GM19438 (cell line): ENCODE results near the gene CETP.
"Not testable (repeated sequence)": the region's sequence is repeated elsewhere in the genome, so short reads cannot be mapped to it uniquely, and the experiment has no call there.

Source experiments
- ATAC-seq: cut with Tn5 transposase; IDR thresholded peaks from one replicate; pipeline ENCODE4 v1.9.1; 2021; ENCODE audit warnings: low read depth; ENCODE audit not compliant: unreplicated experiment

CETP gene

GRCh38 chr16:56994311-56994710 is 32.6 kb downstream of the CETP start:
- no peak for ATAC-seq

DNA sequence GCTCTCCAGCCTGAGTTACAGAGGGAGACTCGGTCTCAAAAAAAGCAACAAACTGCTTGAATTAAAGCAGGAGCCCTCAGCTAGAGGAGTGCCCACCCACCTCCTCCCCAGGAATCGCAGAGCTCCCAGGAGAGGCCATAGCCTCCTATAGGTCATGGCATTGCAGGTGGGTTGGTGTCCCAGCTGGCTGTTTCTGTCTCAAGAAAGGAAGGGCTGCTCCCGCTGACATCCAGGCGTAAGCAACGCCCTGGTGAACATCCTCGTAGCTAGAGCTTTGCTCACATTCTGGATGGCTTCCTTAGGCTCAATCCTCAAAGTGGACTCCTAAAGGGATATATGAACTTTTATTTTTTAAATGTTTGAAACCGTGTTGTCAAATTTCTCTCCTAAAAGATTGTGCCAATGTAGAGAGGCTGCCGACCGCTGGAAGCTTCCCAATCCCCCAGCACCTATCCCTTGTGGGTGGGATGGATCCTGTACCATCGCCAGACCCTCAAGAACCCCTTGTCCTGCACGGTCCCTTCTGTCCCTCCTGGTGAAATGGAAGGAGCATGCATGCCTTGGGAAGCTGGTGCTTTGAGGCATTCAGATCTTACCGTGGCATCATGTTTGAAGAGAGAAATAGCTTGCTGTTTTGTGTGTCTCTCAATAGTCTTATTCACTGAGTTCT is 33.5 kb downstream of the CETP start:
- ATAC-seq, result no peak

- ATAC-seq, result no peak
Observed at GRCh38 chr16:56997264-56997663, 35.5 kb downstream of the CETP start.

- ATAC-seq, result no peak
Observed at GRCh38 chr16:56997931-56998330, 36.2 kb downstream of the CETP start.

- ATAC-seq, result no peak
Observed at GRCh38 chr16:56998352-56998751, 36.6 kb downstream of the CETP start.

- no peak for ATAC-seq
Observed at GRCh38 chr16:56998861-56999260, 37.1 kb downstream of the CETP start.

GRCh38 chr16:56999409-57000270 is 37.9 kb downstream of the CETP start:
- ATAC-seq, result peak; percentile 30

DNA sequence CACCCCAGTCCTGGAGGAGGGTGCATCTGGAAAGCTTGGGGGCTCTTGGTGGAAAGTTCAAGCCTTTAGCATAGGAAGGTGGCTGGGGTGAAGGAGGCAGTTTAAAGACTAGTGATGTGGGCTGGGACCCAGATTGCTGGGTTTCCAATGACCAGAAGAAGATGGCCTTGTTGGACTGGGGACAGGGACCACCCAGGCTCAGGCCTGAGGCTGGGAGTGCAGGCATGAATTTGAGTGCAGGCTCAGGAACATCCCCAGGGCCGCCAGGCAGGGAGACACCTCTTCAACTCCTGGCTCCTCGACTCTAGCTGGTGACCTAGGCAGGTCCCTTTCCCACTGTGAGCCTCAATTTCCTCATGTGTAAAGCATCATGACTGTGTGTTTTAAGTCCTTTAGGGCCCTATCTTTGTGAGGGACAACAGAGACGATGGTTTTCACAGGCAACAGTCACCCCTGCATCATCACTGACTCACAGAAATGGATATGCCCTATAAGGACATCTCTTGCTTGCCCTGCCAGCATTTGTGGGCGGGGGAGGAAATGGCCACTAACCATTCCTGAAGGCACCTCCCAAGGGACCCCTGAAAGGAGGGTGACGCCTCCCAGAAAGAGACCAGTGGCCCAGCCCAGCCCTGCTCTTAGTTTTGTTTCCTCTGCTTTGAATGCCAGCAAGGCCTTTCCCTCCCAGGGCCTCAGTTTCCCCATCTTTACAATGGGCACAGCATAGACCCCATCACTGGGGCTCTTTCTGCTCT is 38.7 kb downstream of the CETP start:
- peak; percentile 51 for ATAC-seq

DNA sequence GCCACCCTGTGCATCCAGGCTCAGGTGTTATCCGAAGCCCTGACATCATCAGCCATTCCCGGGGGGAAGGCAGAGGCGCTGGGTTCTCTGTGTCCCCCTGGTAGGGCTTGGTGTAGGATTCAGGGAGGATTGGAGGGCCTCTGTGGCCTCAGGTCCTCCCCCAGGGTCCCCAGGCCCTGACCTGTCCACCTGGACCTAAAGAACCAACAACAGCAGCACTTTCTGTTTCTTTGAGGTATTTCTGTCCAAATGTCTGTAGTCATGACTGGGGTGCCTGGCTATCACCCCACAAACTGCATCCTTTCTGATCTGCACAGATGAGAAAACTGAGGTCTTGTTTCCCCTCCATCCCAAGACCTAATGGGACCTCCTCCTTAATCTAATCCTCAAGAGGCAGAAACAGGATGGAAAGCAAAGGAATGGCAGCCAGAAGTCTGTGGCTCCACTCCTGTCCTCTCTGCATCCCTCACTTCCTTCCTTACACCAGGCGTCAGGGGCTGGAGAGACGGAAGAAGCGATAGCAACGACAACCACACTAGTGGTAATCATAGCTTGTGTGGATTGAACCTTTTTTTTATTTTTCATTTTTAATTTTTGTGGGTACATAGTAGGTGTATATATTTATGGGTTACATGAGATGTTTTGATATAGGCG is 39.4 kb downstream of the CETP start:
- no peak for ATAC-seq

DNA sequence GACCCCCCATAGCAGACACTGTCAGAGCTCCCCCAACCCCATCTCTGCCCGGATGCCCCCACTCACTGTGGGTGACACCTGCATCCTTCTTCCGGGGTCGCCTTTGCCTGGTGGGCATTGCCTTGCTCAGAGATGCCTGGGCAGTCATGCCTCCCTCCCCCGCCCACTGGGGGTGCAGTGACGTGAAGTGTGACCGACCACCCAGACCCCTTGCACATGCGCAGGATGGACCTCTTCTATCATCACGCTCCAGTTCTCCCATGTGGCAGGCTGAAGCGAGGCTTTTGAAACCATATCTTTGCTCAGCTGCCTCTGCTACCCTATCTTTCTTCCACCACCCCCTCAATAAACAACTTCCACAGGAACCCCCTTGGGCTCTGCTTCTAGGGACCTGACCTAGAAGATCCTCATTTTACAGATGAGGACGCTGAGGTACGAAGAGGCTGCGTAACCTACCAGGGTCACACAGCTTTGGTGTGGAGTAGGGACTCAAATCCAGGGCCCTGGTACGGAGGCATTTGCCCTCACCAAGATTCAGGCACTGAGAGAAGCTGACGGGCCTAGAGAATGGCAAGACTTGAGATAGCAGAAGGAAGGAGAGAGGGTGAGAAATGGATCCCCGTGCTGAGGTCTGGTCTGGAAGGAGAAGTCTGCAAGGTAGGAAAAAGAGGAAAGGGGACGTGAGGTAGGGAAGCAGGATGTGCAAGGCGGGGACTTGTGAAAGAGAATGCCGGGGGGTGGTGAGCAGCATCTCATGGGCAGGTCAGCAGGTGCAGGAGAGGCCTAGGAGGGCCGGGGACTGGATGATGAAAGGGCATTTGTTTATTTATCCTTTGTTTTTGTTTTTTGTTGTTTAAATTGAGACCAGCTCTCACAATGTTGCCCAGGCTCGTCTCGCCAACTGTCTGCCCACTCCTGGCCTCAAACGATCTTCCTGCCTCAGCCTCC is 42.0 kb downstream of the CETP start:
- no peak for ATAC-seq

DNA sequence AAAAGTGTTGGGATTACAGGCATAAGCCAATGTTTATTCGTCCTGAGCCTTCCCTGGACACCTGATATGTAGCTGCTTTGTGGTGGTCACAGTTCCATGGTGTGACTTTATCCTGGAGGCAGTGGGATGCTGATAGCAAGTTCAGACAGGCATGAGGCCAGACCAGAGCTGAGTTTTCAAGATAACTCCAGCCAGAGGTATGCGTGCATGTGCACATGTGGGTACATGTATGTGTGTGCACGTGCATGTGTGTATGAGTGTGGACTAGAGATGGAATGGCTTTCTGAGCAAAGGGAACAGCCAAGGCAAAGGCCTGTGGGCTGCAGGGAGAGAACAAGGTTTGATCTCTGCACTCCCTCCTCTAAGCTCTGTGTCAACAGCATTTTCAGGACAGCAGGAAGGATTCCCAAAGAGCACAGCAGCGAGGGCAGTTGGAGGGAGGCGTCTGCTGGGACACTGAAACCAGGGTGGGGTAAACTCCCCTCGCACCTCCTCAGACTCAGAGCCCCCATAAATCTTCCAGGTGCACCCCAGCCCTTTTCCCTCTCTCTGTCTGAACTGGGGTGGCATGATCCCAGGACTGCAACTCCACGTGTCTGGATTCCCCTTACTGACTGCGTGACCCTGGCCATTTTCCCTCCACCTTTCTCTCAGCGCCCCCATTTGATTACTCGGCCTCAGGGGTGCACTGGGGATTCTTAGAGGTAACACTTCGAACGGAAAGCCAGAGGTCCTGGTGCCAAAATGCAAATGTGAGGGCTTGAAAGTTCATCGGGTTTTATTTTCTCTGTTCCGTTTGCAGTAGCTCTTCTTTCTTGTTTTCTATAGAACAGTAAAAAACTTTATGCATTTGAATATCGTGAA is 42.9 kb downstream of the CETP start:
- no peak for ATAC-seq

DNA sequence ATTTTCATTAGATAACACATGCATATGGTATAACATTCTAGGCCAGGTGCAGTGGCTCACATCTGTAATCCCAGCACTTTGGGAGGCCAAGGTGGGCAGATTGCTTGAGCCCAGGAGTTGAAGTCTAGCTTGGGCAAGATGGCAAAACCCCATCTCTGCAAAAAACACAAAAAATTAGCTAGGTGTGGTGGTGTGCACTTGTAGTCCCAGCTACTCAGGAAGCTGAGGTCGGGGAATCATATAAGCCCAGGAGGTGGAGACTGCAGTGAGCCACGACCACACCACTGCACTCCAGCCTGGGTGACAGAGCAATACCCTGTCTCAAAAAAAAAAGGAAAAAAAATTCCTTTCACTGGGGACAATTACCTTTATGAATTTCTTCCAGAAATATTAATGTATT is 43.8 kb downstream of the CETP start:
- ATAC-seq, result not testable (repeated sequence)

GRCh38 chr16:57007050-57007449 is 45.3 kb downstream of the CETP start:
- ATAC-seq, result no peak

DNA sequence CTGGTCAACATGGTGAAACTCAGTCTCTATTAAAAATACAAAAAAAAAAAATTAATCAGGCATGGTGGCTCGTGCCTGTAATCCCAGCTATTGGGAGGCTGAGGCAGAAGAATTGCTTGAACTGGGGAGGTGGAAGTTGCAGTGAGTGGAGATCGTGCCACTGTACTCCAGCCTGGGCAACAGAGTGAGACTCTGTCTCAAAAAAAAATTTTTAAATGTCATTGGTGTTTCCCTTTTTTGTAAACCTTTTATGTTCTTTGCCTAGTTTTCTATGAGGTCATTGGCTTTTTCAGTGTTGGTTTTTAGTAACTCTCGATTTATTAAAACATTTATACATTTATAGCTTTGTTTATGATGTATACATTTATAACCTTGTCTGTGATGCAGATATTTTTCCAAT is 45.8 kb downstream of the CETP start:
- no peak for ATAC-seq

GRCh38 chr16:57008440-57008839 is 46.7 kb downstream of the CETP start:
- ATAC-seq, result no peak

GRCh38 chr16:57009643-57010170 is 48.0 kb downstream of the CETP start:
- ATAC-seq, result no peak

DNA sequence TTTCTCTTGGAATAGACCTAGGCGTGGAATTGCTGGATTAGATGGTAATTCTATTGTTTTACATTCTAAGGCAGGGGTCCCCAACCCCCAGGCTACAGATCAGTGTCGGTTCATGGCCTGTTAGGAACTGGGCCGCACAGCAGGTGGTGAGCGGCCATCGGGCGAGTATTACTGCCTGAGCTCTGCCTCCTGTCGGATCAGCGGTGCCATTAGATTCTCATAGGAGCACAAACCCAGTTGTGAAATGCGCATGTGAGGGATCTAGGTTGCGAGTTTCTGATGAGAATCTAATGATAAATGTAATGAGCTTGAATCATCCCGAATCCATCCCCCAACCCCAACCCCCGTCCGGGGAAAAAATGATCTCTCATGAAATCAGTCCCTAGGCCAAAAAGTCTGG is 50.6 kb downstream of the CETP start:
- no peak for ATAC-seq

GRCh38 chr16:57013229-57013628 is 51.5 kb downstream of the CETP start:
- no peak for ATAC-seq

DNA sequence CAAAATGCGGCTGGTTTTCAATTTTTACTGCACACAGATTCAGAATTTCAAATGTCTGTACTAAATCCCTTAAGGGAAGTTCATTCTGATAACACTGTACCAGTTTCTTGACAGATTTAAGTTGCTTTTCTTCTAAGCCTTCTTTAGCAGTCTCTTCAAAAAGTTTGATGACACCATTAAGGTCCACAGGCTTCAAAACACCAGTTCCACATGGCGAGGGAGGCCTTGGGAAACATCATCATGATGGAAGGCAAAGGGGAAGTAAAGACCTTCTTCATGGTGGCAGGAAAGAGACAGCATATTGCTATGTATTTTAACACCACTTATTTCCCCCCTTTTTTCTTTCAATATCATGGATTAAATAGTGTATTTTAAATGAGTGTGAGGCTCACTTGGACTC is 52.2 kb downstream of the CETP start:
- no peak for ATAC-seq
